HG03095 (cell line): ENCODE measurements around the gene RBM39.

Experiments
- ATAC-seq: cut with Tn5 transposase; IDR thresholded peaks from one replicate; pipeline ENCODE4 v1.9.1; 2021; ENCODE audit warnings: moderate library complexity; ENCODE audit not compliant: unreplicated experiment

The RBM39 gene

DNA sequence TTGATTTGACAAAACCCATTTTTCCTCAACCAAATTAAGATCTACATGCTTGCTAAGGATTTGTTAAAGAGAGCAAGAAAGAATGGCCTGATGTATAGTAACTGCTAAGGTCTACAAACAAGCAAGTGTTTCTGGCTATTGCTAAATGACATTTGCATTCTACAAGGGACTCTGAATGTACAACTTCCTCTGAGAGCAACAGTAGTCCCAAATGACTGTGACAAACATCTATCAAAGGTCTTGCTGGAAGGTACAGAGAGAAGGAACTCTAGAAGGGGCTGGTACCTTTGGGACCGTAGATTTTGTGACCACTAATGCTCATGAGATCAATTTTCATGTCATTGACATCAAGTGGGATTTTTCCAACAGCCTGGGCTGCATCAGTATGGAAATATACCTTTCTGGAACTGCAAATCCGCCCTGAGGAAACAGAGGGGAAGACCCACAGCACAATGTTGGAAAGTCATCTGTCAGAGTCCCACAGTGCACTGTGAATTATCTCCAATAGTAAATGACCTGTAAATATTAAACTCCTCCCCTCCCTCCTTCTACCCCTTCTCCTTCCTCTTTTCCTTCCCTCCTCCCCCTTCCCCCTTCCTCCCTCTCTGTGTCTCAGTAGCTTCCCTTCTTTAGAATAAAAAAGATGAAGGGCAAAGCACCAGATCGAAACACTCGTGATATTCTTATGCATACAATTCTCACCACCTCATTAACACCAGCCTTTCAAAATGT lies 61.4 kb downstream of the RBM39 start:
- ATAC-seq, result no peak

GRCh38 chr20:35674921-35675320 lies 67.1 kb downstream of the RBM39 start:
- ATAC-seq, result no peak

GRCh38 chr20:35673884-35674283 lies 68.2 kb downstream of the RBM39 start:
- no peak for ATAC-seq

DNA sequence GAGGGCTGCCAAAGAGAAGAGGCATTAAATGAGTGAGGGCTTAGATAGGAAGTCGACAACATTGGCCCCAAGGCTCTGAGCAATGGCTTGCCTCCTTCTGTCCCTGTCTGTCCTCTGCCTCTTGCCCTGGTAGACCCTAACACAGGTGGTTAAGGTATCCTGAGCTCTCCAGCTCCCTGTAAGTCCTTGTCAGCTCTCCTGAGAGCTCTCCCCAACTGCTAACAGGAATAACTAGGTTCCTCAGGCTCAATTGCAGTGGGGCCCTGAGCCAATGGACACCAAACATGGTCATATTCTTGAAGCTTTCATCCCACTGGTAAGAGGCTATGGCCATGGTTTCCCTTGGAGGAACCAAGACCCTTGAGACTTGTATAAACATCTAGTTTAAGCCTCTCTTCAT lies 72.4 kb downstream of the RBM39 start:
- ATAC-seq, result no peak

DNA sequence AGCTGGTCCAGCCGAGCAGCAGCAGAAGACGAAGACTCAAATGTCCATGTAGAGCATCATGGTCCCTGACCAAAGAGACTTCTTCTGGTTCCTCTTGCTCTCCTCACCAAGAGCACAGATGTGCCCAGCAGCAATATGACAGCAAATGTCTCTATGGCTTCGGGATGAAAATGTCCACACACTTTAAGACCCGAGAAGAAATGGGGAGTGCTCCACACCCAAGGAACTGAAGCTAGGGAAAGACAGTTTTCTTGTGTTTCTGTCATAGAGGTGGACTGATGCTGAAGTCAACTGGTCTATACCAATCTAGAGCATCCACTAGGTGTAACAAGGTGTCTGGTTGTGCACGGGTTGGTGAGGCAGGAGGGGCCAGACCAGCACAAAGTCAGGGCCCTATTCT lies 72.8 kb downstream of the RBM39 start:
- no peak for ATAC-seq

- ATAC-seq, result no peak
These were observed 76.1 kb downstream of the RBM39 start for GRCh38 chr20:35665949-35666288.

DNA sequence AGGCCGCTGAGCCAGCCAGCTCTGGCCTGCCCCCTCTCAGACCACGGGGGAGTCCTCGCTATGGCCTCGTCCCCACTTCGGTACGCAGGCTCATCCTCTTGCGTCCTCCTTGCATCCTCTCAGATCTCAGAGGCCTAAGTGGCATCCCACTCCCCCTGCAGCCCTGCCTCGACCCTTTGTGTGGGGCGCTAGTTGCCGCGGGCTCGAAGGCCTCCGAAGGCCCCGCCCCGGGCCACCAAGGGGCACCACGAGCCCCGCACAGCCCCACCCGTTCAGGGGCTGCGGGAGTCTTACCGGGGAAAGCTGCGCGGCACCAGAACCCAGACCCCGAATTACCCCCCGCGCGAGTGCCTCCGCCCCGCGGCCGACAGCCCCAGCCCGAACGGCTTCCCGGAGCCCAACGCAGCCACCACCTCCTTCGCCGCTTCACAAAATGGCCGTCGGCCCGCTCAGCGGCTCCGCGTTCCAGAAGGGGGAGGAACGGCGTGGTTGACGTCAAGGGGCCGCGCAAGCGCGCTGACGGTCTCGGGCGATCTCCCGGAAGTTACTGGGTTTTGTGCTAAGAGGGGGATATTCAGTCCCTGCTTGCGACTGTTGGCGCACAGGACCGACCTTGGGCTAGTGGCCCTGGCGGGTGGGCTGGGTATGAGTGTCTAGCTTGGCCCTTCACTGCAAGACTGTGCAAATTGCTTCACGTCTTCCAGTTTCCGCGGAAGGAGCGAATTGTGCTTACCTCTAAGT lies 77.4 kb downstream of the RBM39 start, which contains the start of the genes CPNE1 and RBM12:
Gene CPNE1 (minus strand): TSS at position 435 of the 741 bp plus-strand sequence. CDS start 31,977 bp downstream, outside the sequence.
Gene RBM12 (minus strand): TSS at position 435 of the 741 bp plus-strand sequence. CDS start 9,578 bp downstream, outside the sequence.
- ATAC-seq, result peak; percentile 58

GRCh38 chr20:35663516-35664465 lies 78.3 kb downstream of the RBM39 start:
- peak; percentile 34 for ATAC-seq

DNA sequence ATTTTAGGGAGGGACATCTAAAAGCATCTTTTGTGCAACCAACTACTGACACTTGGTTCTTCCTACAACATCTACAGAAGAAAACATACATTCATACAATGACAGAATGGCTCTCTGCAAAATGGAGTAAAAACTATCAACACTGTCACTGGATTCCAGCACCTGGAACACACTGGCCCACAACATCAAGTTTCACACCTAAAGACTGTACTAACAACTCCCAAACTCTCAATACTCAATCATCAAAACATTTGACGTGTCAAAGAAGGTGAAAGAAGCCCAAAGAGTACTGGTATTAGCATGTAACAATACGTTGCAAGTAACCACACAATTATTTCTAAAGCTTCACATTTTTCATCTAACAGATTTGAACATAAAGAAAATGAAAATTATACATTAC lies 79.5 kb downstream of the RBM39 start:
- ATAC-seq, result no peak

DNA sequence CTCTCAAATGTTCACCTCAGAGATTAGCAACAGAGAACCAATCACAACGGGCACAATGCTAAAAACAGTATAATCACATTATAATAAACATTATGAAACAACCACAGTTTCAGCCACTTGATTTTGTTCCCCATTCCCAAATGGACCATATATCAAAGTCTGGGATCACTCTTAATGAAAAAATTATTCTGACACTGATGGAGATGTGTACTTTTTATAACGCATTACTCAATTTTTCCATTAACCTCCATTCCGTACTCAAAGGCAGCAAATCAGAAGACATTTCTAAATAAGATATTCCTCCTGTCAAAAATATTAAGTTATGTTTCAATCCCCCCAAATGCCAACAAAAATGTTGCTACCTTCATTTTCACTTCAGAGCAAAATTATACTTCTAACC lies 80.2 kb downstream of the RBM39 start:
- no peak for ATAC-seq

DNA sequence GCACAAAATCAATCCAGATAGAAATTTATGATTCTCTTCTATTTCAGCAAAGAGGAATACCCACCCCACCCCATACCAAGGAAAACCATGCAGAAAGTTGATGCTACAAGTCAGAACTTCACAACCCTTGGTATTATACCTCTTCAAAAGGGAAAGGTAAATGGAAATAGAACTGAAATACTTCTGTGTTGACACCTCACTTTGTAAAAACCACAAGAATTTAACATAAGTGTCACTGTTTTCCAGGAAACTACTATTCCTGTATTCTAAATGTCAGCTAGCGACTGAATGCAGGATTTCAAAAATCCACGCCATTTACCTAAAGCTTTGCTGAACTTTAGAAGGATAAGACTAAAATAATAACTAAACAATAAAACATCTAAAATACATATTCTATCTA lies 81.0 kb downstream of the RBM39 start:
- ATAC-seq, result no peak

DNA sequence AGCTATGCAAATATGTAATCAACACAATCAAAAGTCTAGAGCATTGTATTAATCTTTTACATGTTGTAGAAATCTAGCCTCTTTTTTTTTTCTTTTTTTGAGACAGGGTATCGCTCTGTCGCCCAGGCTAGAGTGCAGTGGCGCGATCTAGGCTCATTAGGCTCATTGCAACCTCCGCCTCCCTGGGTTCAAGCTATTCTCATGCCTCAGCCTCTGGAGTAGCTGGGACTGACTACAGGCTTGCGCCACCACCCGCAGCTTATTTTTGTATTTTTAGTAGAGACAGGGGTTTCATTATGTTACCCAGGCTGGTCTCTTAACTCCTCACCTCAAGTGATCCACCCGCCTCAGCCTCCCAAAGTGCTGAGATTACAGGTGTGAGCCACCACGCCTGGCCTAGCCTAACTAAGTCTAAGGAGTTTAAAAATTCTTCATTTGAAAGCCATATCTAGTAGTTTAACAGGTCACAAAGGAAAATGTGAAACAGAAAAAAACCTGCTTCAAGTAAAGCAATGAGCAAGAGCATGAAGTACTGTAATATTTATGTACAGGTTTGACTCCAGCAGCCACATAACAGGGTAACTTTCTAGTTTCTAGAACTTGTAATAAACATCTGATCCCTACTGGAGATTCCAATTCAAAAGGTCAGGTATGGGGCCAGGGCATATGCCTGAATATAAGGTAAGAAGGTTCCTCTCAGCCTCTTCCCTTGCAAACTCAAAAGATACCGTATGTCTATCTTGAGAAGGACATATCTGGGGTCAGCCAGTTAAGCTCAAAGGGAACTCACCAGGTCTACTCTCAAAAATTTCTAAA lies 81.7 kb downstream of the RBM39 start:
- no peak for ATAC-seq

DNA sequence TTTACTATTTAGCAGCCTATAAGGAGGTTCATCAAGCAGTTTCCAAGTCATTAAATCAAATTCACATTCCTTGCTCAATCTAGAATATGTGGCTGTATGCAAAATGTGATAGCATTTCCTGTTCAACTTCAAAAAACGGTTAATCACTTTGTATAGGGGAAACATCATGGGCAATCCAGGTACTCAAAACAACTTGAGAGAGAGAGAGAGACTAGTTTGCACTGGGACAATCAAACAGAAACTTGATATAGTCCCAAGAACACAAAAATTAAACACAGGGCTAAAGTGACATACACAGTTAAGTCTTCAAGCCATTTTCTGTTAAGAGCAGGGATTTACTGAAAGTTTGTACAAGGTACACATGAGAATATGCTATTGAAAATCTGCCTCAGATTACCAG lies 84.8 kb downstream of the RBM39 start:
- ATAC-seq, result no peak

DNA sequence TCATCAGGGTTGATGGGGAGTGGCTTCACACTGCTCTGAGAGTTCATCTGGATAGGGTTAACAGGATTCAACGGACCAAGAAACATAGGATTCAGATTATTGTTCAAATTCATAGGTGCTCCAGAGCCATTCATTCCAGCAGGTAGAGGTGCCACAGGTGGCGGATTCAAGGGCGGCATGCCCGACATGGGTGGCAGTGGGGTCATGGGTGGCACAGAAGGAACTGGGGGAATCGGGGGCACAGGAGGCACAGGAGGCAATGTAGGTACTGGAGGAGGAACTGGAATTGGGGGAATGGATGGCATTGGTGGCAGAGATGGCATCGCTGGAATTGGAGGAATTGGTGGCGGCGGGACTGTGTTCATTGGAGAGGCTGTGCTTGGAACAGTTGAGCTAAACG lies 87.6 kb downstream of the RBM39 start:
- no peak for ATAC-seq

DNA sequence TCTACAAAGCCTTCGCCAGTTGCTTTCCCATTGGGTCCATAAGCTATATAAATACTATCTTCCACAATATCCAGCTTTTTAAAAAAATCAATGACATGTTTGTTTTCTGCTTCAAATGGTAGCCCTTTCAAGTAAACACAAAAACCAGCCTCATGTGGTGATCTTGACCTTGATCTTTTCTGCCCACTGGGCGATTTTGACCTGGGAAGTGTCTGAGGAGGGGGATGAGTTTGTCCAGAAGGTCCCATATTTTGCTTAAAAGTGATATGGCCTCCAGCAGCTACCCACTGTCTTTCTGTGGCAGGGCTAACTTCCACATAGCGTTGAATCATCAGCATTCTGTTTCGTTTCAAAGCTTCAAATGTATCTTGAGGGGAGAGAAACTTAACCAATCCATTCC lies 88.2 kb downstream of the RBM39 start:
- ATAC-seq, result no peak
